H1 (cell line): ENCODE results near the gene SNTG2. TPM values are rescaled to one million over a fixed set of nuclear protein-coding genes. Genes with fewer than 3 reads are reported as not detected.

Source experiments
- CTCF ChIA-PET: fragments of 300-600 bp; sonication (Branson Sonifier 250); formaldehyde crosslinking; loops from one replicate; lab custom pipeline; 2021; ENCODE audit not compliant: partially characterized antibody; lab: Charles Lee
- POLR2A ChIA-PET: fragments of 300-600 bp; sonication (Branson Sonifier 250); formaldehyde crosslinking; loops from one replicate; lab custom pipeline; 2021; ENCODE audit warnings: inconsistent platforms; ENCODE audit not compliant: partially characterized antibody; lab: Charles Lee
- DNase-seq, 2 experiments: peaks; one replicate each; pipeline versions ENCODE4 v3.0.0 to v3.0.0-alpha.2; 2010 to 2022; ENCODE audit warnings: low spot score in 2 of 2, low read depth in 1 of 2, mixed read lengths in 1 of 2
- FAIRE-seq: peaks from 2 replicates; lab custom pipeline; 2011; peaks lifted over from hg19 to GRCh38; lab: Jason Lieb, UNC
- H2AFZ ChIP-seq: 2 replicates; pipeline ENCODE4 v1.8.1; 2012; ENCODE audit warnings: low read length, inconsistent platforms
- H2AK5ac ChIP-seq: 2 replicates; pipeline ENCODE4 v1.6.1; 2013; ENCODE audit warnings: low read depth, low read length
- H2BK120ac ChIP-seq: replicated peaks from 2 replicates; pipeline ENCODE3; 2013; ENCODE audit warnings: low read depth, low read length, inconsistent platforms
- H2BK12ac ChIP-seq: 2 replicates; pipeline ENCODE4 v1.6.1; 2013; ENCODE audit warnings: low read depth, low read length
- H2BK15ac ChIP-seq: 2 replicates; pipeline ENCODE4 v1.6.1; 2013; ENCODE audit warnings: low read length
- H2BK20ac ChIP-seq: 2 replicates; pipeline ENCODE4 v1.6.1; 2013; ENCODE audit warnings: low read length
- H2BK5ac ChIP-seq: 2 replicates; pipeline ENCODE4 v1.6.1; 2013; ENCODE audit warnings: low read depth, low read length
- H3K14ac ChIP-seq: 2 replicates; pipeline ENCODE4 v1.6.1; 2013; ENCODE audit warnings: inconsistent platforms; ENCODE audit not compliant: insufficient read length
- H3K18ac ChIP-seq: 2 replicates; pipeline ENCODE4 v1.6.1; 2013; ENCODE audit warnings: low read length; ENCODE audit errors: extremely low read depth
- H3K23ac ChIP-seq: 2 replicates; pipeline ENCODE4 v1.6.1; 2013; ENCODE audit warnings: inconsistent platforms; ENCODE audit not compliant: insufficient read length
- H3K23me2 ChIP-seq: 2 replicates; pipeline ENCODE4 v1.6.1; 2013; ENCODE audit warnings: low read depth, low read length
- H3K27ac ChIP-seq: 2 replicates; pipeline ENCODE4 v1.6.1; 2011; ENCODE audit warnings: low read depth, low read length, inconsistent platforms
- H3K27me3 ChIP-seq, 4 experiments: replicated peaks in 1 of 4; 1 replicate in 1 of 4; 2 replicates in 3 of 4; pipeline versions ENCODE4 v1.6.1 to v1.8.1; 2011 to 2013; ENCODE audit warnings: low read length in 3 of 4, mild to moderate bottlenecking in 3 of 4, inconsistent platforms in 2 of 4, mixed read lengths in 2 of 4, moderate library complexity in 1 of 4; ENCODE audit not compliant: control insufficient read depth in 3 of 4, insufficient read depth in 3 of 4; ENCODE audit errors: extremely low read depth in 1 of 4
- H3K36me3 ChIP-seq, 4 experiments: 2 replicates each; pipeline versions ENCODE4 v1.6.1 to v1.8.1; 2011 to 2013; ENCODE audit warnings: mild to moderate bottlenecking in 4 of 4, low read length in 3 of 4, moderate library complexity in 2 of 4, control low read depth in 1 of 4, inconsistent platforms in 1 of 4; ENCODE audit not compliant: insufficient read depth in 4 of 4, control insufficient read depth in 2 of 4
- H3K4ac ChIP-seq: replicated peaks from 2 replicates; pipeline ENCODE3; 2013; ENCODE audit warnings: low read length, low read depth, mixed read lengths, inconsistent platforms; ENCODE audit not compliant: insufficient read length
- H3K4me1 ChIP-seq, 4 experiments: replicated peaks in 1 of 4; 1 replicate in 1 of 4; 2 replicates in 3 of 4; pipeline versions ENCODE4 v1.6.1 to v1.8.1; 2011 to 2013; ENCODE audit warnings: low read length in 3 of 4, inconsistent platforms in 2 of 4, mixed read lengths in 1 of 4; ENCODE audit not compliant: insufficient read depth in 4 of 4, control insufficient read depth in 3 of 4
- H3K4me2 ChIP-seq, 2 experiments: 2 replicates each; pipeline versions ENCODE4 v1.6.1 to v1.8.1; 2011 to 2013; ENCODE audit warnings: low read depth in 2 of 2, low read length in 2 of 2, control low read depth in 1 of 2, inconsistent platforms in 1 of 2, mild to moderate bottlenecking in 1 of 2; ENCODE audit not compliant: insufficient read depth in 1 of 2
- H3K4me3 ChIP-seq, 4 experiments: fragments of 200-600, 300-600 bp in 1 of 4; sonication (generic), shearing (Covaris generic), sonication (Bioruptor Twin) in 1 of 4; 2 replicates each; pipeline versions ENCODE4 v1.5.1 to v1.8.1; 2011 to 2016; ENCODE audit warnings: low read length in 4 of 4, low read depth in 3 of 4, control low read depth in 2 of 4, inconsistent platforms in 2 of 4, mild to moderate bottlenecking in 2 of 4, mixed read lengths in 1 of 4, moderate library complexity in 1 of 4; ENCODE audit not compliant: insufficient read depth in 2 of 4; ENCODE audit errors: extremely low read depth in 1 of 4
- H3K56ac ChIP-seq: replicated peaks from 2 replicates; pipeline ENCODE3; 2013; ENCODE audit warnings: low read depth, mild to moderate bottlenecking, mixed read lengths, low read length, inconsistent platforms; ENCODE audit not compliant: insufficient read length
- H3K79me1 ChIP-seq: 2 replicates; pipeline ENCODE4 v1.6.1; 2013; ENCODE audit warnings: low read depth, low read length, control low read depth
- H3K79me2 ChIP-seq, 2 experiments: 2 replicates each; pipeline versions ENCODE4 v1.6.1 to v1.8.1; 2012 to 2013; ENCODE audit warnings: low read length in 2 of 2, mild to moderate bottlenecking in 2 of 2, inconsistent platforms in 1 of 2; ENCODE audit not compliant: insufficient read depth in 2 of 2, control insufficient read depth in 1 of 2
- H3K9ac ChIP-seq, 4 experiments: replicated peaks in 1 of 4; 1 replicate in 1 of 4; 2 replicates in 3 of 4; pipeline versions ENCODE4 v1.6.1 to v1.8.1; 2011 to 2013; ENCODE audit warnings: low read depth in 3 of 4, low read length in 3 of 4, control low read depth in 2 of 4, mild to moderate bottlenecking in 2 of 4, moderate library complexity in 2 of 4, inconsistent platforms in 1 of 4; ENCODE audit errors: extremely low read depth in 1 of 4
- H3K9me3 ChIP-seq, 2 experiments: 2 replicates each; pipeline versions ENCODE4 v1.6.1 to v1.8.1; 2012 to 2013; ENCODE audit warnings: mild to moderate bottlenecking in 2 of 2, moderate library complexity in 2 of 2, control low read depth in 1 of 2, inconsistent platforms in 1 of 2, low read depth in 1 of 2, low read length in 1 of 2, mixed read lengths in 1 of 2; ENCODE audit not compliant: insufficient read depth in 2 of 2
- H4K20me1 ChIP-seq, 2 experiments: replicated peaks in 1 of 2; 2 replicates each; pipeline versions ENCODE3 to v1.8.1; 2011 to 2013; ENCODE audit warnings: inconsistent platforms in 2 of 2, low read length in 2 of 2, mild to moderate bottlenecking in 1 of 2; ENCODE audit not compliant: insufficient read depth in 2 of 2, control insufficient read depth in 1 of 2
- H4K5ac ChIP-seq: 2 replicates; pipeline ENCODE4 v1.6.1; 2013; ENCODE audit warnings: low read length, low read depth, mixed read lengths, inconsistent platforms; ENCODE audit not compliant: insufficient read length
- H4K8ac ChIP-seq: 2 replicates; pipeline ENCODE4 v1.8.0; 2013; ENCODE audit warnings: mild to moderate bottlenecking, moderate library complexity, low read length, inconsistent platforms; ENCODE audit not compliant: insufficient read depth; ENCODE audit errors: extremely low read depth
- H4K91ac ChIP-seq: replicated peaks from 2 replicates; pipeline ENCODE3; 2013; ENCODE audit warnings: low read length, mixed read lengths, inconsistent platforms; ENCODE audit not compliant: insufficient read length
- BRCA1 ChIP-seq: IDR thresholded peaks from 2 replicates; pipeline ENCODE4 v1.6.1; 2012; ENCODE audit warnings: low read depth, low read length, improper control_type of control experiment
- GABPA ChIP-seq: IDR thresholded peaks from 2 replicates; pipeline ENCODE4 v1.6.1; 2011; ENCODE audit warnings: mild to moderate bottlenecking, low read length, moderate library complexity, borderline replicate concordance; ENCODE audit not compliant: insufficient read depth
- HDAC2 ChIP-seq, 2 experiments: fragments of 300-600 bp in 1 of 2; sonication (generic) in 1 of 2; IDR thresholded peaks; 2 replicates each; pipeline ENCODE4 v1.6.1; 2011 to 2012; ENCODE audit warnings: low read depth in 2 of 2, low read length in 2 of 2, mild to moderate bottlenecking in 2 of 2, moderate library complexity in 2 of 2, borderline replicate concordance in 1 of 2, inconsistent platforms in 1 of 2
- HDAC6 ChIP-seq: IDR thresholded peaks from one replicate; pipeline ENCODE4 v1.7.1; 2012; ENCODE audit warnings: low read depth, mild to moderate bottlenecking, inconsistent platforms, low read length, moderate library complexity
- NANOG ChIP-seq: IDR thresholded peaks from 2 replicates; pipeline ENCODE4 v1.6.1; 2011; ENCODE audit warnings: low read length, low read depth, mild to moderate bottlenecking, inconsistent platforms; ENCODE audit not compliant: insufficient read depth, poor library complexity, severe bottlenecking
- POLR2A ChIP-seq, 2 experiments: IDR thresholded peaks; 1 replicate in 1 of 2; 2 replicates in 1 of 2; pipeline ENCODE4 v1.6.1; 2011; ENCODE audit warnings: low read depth in 2 of 2, low read length in 2 of 2, mild to moderate bottlenecking in 2 of 2; ENCODE audit errors: control extremely low read depth in 1 of 2
- POLR2AphosphoS5 ChIP-seq: IDR thresholded peaks from 2 replicates; pipeline ENCODE4 v1.6.1; 2011; ENCODE audit warnings: low read depth, low read length
- RAD21 ChIP-seq, 2 experiments: IDR thresholded peaks in 1 of 2; conservative IDR thresholded peaks in 1 of 2; 2 replicates each; pipeline ENCODE4 v1.6.1; 2011; ENCODE audit warnings: low read depth in 2 of 2, low read length in 2 of 2, improper control_type of control experiment in 1 of 2, inconsistent platforms in 1 of 2, mild to moderate bottlenecking in 1 of 2, moderate library complexity in 1 of 2
- RXRA ChIP-seq: IDR thresholded peaks from 2 replicates; pipeline ENCODE4 v1.6.1; 2011; ENCODE audit warnings: low read depth, mild to moderate bottlenecking, low read length, moderate library complexity; ENCODE audit not compliant: insufficient read depth
- SIRT6 ChIP-seq: IDR thresholded peaks from one replicate; pipeline ENCODE4 v1.7.1; 2012; ENCODE audit warnings: low read length, inconsistent platforms
- SP4 ChIP-seq: IDR thresholded peaks from 2 replicates; pipeline ENCODE4 v1.6.1; 2012; ENCODE audit warnings: low read length, inconsistent platforms
- SRF ChIP-seq: IDR thresholded peaks from 2 replicates; pipeline ENCODE4 v1.6.1; 2011; ENCODE audit warnings: mild to moderate bottlenecking, low read depth, low read length, moderate library complexity
- TEAD4 ChIP-seq: IDR thresholded peaks from 2 replicates; pipeline ENCODE4 v1.6.1; 2012; ENCODE audit warnings: low read depth, low read length, inconsistent platforms, mixed read lengths
- WGBS, 2 experiments: shearing (Covaris generic) in 1 of 2; methylation state at CpG; one replicate each; pipeline versions ENCODE4 v1.1.6 to v1.1.7; 2013 to 2015; ENCODE audit warnings: low lambda C conversion rate in 2 of 2, mixed read lengths in 2 of 2, inconsistent platforms in 1 of 2, low coverage in 1 of 2, missing lambda C conversion rate in 1 of 2; ENCODE audit not compliant: insufficient replicate concordance in 2 of 2, insufficient coverage in 1 of 2, insufficient read length in 1 of 2; ENCODE audit errors: extremely low coverage in 1 of 2, missing lambda C conversion rate in 1 of 2; 5-methylcytosine and 5-hydroxymethylcytosine counted together
- polyA plus RNA-seq, 7 experiments: library from polyadenylated mRNA; depleted of rRNA in 3 of 7; stranded (reverse) in 5 of 7; unstranded in 2 of 7; fragments of >200 nt in 5 of 7; fragments of 200-250 nt in 2 of 7; gene quantifications; 1 replicate in 5 of 7; 2 replicates in 1 of 7; 4 replicates in 1 of 7; pipeline versions ENCODE4 v1.2.1 to v1.2.3, GENCODE V29; 2011 to 2013; ENCODE audit warnings: missing spikeins in 2 of 7, mixed read lengths in 2 of 7
- total RNA-seq: library from RNA; stranded (reverse); fragmentation: NEBNext Ultra II Directional; extraction: Animal tissue kit (Norgen Biotek cat#: 25700); gene quantifications from 2 replicates; pipeline ENCODE4 v1.2.1, GENCODE V29; 2021
- TF ChIP-seq, protein P1 (sequence below): IDR thresholded peaks from 2 replicates; pipeline ENCODE4 v1.6.1; 2012; ENCODE audit warnings: inconsistent platforms

Gene SNTG2
- total and polyA plus RNA-seq, 2 of the 8 experiments (the other 6 are each of a cell fraction or from before 2014, with no cell fraction given), result 6.6 to 18.1 TPM

DNA sequence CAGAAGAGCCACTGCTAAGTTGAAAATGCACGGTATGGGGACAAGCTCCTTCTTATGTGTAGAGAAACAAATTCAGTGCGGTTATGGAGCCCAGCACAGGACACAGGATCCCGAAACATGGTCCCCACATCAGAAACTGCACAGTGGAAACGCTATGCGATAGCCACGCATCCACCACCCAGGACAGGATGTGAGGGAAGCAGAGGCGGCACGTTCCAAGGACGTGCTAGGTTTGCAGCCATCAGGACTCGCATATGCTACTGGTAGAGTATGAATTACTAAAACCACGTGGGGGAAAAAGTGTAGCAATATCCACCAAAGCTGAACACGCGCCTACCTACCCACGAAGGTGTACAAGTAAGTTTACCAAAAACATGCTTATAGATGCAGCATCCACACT is 34.7 kb upstream of the SNTG2 start:
- H2BK5ac ChIP-seq, result no peak overlapping the region
- H4K5ac ChIP-seq, result no peak overlapping the region
- peak overlapping the region; percentile 2; the same call in 1 of the 2 replicates for H2BK15ac ChIP-seq
- ChIA-PET CTCF (interaction anchor here (1.2 kb wide), 1 partner anchor 12 kb away, joined by 3 read pairs; no protein-coding TSS in a partner anchor), POLR2A (no interaction called here)
- H3K27ac ChIP-seq, result no peak overlapping the region
- peak overlapping the region; percentile 92; the same call in 1 of the 2 replicates for H2BK12ac ChIP-seq
- H4K20me1 ChIP-seq, result no peaks in the 10 kb centered on the region
- no peak overlapping the region for H4K8ac ChIP-seq
- DNase-seq (no peak), FAIRE-seq (no peak)
- no peak overlapping the region for H2AK5ac ChIP-seq
- H2AFZ ChIP-seq, result no peak overlapping the region
- no peak overlapping the region for H2BK120ac ChIP-seq
- no peak overlapping the region for H3K4ac ChIP-seq
- WGBS, 2 experiments, result 87% methylated on average over 14 of the region's 14 CpGs; no CpG with 5 or more reads in 1 of the 2 experiments
- H3K79me2 ChIP-seq, result no peaks in the 10 kb centered on the region
- no peak overlapping the region for H3K4me3 ChIP-seq
- peaks cover 0 to 7% of the 10 kb centered on the region in 2 experiments; a peak in 1 of 4 replicates for H3K9me3 ChIP-seq
- no peaks in the 10 kb centered on the region for H3K4me1 ChIP-seq
- no peak overlapping the region for H3K23ac ChIP-seq
- H3K9ac ChIP-seq, result no peak overlapping the region
- peaks cover 0 to 5% (median 0%) of the 10 kb centered on the region in 4 experiments; a peak in 1 of 7 replicates for H3K27me3 ChIP-seq
- H4K91ac ChIP-seq, result no peak overlapping the region
- H3K23me2 ChIP-seq, result no peaks in the 10 kb centered on the region; the same call in 1 of the 2 replicates
- H3K79me1 ChIP-seq, result no peaks in the 10 kb centered on the region
- 0 out of 2 replicates have a peak overlapping the region, but pooled peaks have one; percentile 66 for H2BK20ac ChIP-seq
- H3K56ac ChIP-seq, result no peak overlapping the region
- no peak overlapping the region for H3K4me2 ChIP-seq
- no peak overlapping the region for H3K14ac ChIP-seq
- H3K36me3 ChIP-seq, result no peaks in the 10 kb centered on the region
- no peak overlapping the region for H3K18ac ChIP-seq
- TF ChIP-seq HDAC2 (IDR thresholded peaks at IDR 0.05; ENCODE audit: borderline replicate concordance in 1 of 2, low read depth in 2 of 2, low read length in 2 of 2) (no peak), POLR2AphosphoS5 (no peak), TEAD4 (no peak), SIRT6 (no peak), SRF (no peak), RAD21 (IDR thresholded peaks at IDR 0.05 in 1 of 2, conservative IDR thresholded peaks at IDR 0.05 in 1 of 2; ENCODE audit: low read depth in 2 of 2, low read length in 2 of 2) (no peak), BRCA1 (no peak), NANOG (no peak), HDAC6 (no peak), RXRA (no peak), SP4 (no peak), POLR2A (IDR thresholded peaks at IDR 0.05; ENCODE audit: control extremely low read depth in 1 of 2, low read depth in 2 of 2, low read length in 2 of 2) (no peak), GABPA (no peak)
- TF ChIP-seq, protein P1, sequence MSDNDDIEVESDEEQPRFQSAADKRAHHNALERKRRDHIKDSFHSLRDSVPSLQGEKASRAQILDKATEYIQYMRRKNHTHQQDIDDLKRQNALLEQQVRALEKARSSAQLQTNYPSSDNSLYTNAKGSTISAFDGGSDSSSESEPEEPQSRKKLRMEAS, result no peak
